Coronary artery (tissue), 2 donors: ENCODE results near the gene PTPRO.

Experiments used
- DNase-seq: peaks from one replicate; pipeline ENCODE4 v3.0.0-alpha.2; 2017; ENCODE audit warnings: low spot score
- H3K27ac ChIP-seq, 2 donors: fragments of 200-600 bp; sonication (generic); one replicate each; pipeline ENCODE4 v1.5.1; 2016 to 2019
- H3K4me3 ChIP-seq: fragments of 200-600 bp; sonication (generic); 2 replicates; pipeline ENCODE4 v1.5.1; 2016; ENCODE audit warnings: mild to moderate bottlenecking, moderate library complexity
- CTCF ChIP-seq: fragments of 200-600 bp; sonication (generic); IDR thresholded peaks from one replicate; pipeline ENCODE4 v1.5.1; 2019; ENCODE audit warnings: antibody characterized with exemption

Gene PTPRO

GRCh38 chr12:15590180-15590826 lies 268.0 kb downstream of the PTPRO start:
- Histone ChIP-seq H3K4me3 (peak overlapping the region; percentile 67), H3K27ac (peak overlapping the region in 1 of 2 donors; percentile 45)
- TF ChIP-seq CTCF: peak; percentile 90
- peak; percentile 74 for DNase-seq

- no peak for TF ChIP-seq CTCF
- no peak for DNase-seq
- H3K27ac ChIP-seq: no peak overlapping the region
- H3K4me3 ChIP-seq: no peak overlapping the region
Observed at GRCh38 chr12:15591811-15592210, 269.5 kb downstream of the PTPRO start.

GRCh38 chr12:15592934-15593333 lies 270.6 kb downstream of the PTPRO start:
- no peak for TF ChIP-seq CTCF
- DNase-seq: no peak
- H3K27ac ChIP-seq: no peak overlapping the region
- no peak overlapping the region for H3K4me3 ChIP-seq

- no peak for TF ChIP-seq CTCF
- no peak for DNase-seq
- Histone ChIP-seq H3K4me3 (no peak overlapping the region), H3K27ac (no peak overlapping the region)
Observed at GRCh38 chr12:15596174-15596573, 273.9 kb downstream of the PTPRO start.

GRCh38 chr12:15597125-15597830 lies 275.0 kb downstream of the PTPRO start:
- TF ChIP-seq CTCF: no peak
- no peak overlapping the region for H3K4me3 ChIP-seq
- no peak overlapping the region for H3K27ac ChIP-seq
- DNase-seq: no peak

- TF ChIP-seq CTCF: no peak
- H3K27ac ChIP-seq: peak overlapping the region; percentile 16 to 56
- no peak for DNase-seq
- H3K4me3 ChIP-seq: no peak overlapping the region
Observed at GRCh38 chr12:15599266-15600037, 277.1 kb downstream of the PTPRO start.
